HG02884 (cell line): ENCODE measurements around the gene PTMS.
"Not testable (repeated sequence)": the region's sequence is repeated elsewhere in the genome, so short reads cannot be mapped to it uniquely, and the experiment has no call there.

Experiments used
- ATAC-seq: cut with Tn5 transposase; IDR thresholded peaks from one replicate; pipeline ENCODE4 v1.9.1; 2021; ENCODE audit warnings: mild to moderate bottlenecking, moderate library complexity; ENCODE audit not compliant: unreplicated experiment

PTMS gene, protein sequence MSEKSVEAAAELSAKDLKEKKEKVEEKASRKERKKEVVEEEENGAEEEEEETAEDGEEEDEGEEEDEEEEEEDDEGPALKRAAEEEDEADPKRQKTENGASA

DNA sequence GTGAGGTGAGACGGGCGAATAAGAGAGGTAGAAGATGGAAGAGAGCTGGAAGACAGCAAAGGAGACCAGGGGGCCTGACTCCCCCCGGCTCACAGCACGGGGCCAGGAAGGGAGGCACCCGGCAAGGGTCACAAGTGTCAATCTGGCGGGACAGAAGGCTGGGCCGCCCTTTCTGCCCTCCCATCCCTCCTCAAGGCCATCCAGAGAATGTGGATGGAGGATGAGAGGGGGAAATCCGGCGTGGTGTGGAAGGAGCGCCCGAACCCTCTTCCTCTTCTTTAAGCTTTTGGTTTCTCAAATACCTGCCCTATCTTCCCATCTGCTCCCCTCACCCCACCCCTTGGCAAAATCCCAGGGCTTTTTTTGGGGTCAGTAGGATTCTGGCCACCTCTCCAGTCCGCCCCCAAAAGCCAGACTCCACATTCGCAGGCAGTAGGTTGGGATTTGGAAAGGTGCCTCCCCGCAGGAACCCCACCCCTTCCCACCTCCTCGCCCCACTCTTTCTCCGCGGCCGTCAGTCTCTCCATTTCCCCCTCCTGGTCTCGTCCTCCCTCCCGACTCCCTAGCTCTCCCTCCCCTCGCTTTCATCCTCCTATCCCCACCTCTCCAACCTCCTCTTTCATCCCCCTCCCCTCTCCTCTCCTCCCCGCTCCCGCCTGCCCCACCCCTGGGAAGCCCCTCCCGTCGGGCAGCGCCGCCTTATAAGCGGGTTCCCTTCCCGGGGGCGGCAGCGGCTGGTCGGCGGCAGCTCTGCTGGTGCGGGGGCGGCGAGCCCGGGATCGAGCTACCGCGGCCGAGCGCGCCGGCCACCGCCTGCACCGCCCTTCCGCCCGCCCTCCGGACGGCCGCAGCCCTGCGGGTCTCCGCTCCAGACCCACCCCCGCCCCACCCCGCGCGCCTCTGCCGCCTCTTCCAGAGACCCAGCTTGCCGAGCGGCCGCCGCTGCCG lies at the start of gene PTMS:
Gene PTMS (plus strand): TSS at position 730 of the 948 bp plus-strand sequence. CDS start 343 bp downstream, outside the sequence.
- ATAC-seq: no peak

DNA sequence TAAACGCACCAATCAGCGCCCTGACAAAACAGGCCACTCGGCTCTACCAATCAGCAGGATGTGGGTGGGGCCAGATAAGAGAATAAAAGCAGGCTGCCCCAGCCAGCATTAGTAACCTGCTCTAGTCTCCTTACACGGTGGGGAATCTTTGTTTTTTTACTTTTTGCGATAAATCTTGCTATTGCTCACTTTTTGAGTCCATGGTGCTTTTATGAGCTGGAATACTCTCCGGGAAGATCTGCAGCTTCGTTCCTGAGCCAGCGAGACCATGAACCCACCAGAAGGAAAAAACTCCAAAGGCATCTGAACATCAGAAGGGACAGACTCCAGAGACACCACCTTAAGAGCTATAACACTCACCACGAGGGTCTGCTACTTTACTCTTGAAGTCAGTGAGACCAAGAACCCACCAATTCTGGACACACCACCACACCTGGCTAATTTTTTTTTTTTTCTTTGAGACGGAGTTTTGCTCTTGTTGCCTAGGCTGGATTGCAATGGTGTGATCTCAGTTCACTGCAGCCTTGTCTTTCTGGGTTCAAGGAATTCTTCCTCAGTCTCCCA lies 49.2 kb upstream of the PTMS start:
- ATAC-seq: no peak

DNA sequence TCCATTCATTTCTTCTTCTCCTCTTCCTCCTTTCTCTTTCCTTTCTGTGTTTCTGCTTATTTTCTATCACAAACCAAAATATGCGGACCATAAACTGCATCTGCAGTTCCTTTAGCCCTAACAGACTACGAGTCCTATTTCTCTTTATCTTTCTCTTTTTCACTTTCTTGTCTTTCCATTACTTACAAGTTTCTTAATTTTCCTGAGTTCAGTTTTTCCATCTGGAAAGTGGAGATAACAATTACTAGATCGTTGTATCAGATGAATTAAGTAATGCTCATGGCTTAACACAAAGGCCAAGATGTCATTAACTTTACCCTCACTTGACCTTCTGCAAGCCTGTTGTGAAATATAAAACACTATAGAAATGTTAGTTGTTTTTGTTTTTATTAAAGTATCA lies 43.3 kb upstream of the PTMS start:
- no peak for ATAC-seq

DNA sequence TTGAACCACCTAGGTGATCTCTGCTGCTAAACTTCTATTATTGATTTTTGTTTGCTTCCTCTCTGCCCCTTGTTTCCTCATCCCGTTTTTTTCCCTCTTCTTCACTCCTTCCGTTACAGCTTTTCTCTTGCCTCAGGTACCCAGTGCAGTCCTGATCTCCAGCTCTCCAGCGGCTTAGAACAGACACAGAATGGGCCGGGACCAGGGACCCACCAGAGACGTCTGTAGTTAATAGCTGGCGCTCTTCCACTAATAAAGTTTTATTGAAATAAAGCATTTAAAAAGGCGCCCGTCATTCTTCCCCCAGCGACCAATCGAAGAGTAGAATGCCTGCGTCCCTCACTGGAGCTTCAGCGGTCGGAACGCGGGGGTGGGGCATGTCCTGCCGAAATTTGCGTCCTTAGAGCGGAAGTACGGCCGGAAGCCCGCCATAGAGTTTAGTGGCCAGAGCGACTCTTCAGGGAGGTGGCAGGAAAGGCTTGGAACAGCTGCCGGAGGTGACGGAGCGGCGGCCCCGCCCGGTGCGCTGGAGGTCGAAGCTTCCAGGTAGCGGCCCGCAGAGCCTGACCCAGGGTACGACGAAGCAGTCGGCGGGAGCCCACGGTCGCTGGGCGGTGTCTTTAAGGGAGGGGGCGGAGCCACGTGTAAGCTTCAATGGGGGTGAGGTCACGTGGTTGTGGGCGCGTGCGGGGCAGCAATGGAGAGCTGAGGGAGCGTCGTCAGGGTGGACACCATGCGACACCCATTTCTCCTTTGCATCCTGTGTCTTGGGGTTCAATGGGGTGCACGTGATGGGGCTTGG lies 42.4 kb upstream of the PTMS start, which contains the start of gene COPS7A:
Gene COPS7A (plus strand): TSS at position 440 of the 802 bp plus-strand sequence. CDS start 611 bp downstream, outside the sequence.
- ATAC-seq: peak; percentile 94

DNA sequence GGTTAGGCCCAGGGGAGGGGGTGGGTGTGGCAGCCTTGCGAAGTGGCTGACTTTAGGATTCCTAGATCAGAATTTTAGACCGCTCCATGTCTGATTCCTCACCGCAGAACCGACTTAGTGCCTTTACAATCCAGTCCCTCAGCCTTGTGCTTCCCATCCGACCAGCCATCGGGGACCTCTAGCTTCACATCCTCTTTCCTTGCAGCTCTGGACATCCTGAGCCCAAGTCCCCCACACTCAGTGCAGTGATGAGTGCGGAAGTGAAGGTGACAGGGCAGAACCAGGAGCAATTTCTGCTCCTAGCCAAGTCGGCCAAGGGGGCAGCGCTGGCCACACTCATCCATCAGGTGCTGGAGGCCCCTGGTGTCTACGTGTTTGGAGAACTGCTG lies 41.8 kb upstream of the PTMS start:
- ATAC-seq: no peak

DNA sequence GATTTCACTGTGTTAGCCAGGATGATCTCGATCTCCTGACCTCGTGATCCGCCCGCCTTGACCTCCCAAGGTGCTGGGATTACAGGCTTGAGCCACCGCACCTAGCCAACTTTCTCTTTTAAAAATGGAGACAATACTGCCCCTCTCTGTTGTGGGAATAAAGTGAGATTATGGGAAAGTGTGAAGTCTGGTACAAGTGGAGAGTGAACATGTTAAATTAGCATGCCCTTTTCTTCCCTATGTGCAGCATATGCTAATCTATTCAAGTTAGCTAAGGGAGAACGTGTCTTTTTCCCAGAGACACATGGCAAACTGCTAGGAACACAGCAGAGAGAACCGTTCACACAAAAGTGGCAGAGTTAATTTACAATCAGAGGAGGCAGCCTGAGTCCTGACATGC lies 40.8 kb upstream of the PTMS start:
- ATAC-seq: no peak

DNA sequence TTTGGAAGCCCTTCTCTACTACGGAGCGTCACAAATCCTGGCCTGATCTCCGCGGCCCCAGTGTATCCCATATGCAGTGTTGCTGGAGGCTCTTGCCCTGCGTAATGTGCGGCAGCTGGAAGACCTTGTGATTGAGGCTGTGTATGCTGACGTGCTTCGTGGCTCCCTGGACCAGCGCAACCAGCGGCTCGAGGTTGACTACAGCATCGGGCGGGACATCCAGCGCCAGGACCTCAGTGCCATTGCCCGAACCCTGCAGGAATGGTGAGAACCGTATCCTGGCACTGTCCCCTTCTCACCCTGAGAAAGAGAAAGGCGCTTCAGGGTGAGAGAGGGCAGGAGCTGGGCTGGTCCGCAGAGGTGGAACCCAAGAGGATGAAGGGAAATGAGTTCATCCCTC lies 37.0 kb upstream of the PTMS start:
- no peak for ATAC-seq

DNA sequence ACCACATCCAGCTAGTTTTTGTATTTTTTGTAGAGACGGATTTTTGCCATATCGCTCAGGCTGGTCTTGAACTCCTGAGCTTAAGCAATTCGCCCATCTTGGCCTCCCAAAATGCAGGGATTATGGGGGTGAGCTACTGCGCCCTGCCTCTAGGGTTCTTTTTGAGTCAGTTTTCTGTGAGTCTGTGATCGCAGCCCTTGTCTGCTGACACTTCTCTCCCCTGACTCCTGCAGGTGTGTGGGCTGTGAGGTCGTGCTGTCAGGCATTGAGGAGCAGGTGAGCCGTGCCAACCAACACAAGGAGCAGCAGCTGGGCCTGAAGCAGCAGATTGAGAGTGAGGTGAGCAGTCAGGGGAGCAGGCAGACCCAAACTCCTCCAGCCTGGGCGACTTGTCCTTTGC lies 36.0 kb upstream of the PTMS start:
- ATAC-seq: no peak

DNA sequence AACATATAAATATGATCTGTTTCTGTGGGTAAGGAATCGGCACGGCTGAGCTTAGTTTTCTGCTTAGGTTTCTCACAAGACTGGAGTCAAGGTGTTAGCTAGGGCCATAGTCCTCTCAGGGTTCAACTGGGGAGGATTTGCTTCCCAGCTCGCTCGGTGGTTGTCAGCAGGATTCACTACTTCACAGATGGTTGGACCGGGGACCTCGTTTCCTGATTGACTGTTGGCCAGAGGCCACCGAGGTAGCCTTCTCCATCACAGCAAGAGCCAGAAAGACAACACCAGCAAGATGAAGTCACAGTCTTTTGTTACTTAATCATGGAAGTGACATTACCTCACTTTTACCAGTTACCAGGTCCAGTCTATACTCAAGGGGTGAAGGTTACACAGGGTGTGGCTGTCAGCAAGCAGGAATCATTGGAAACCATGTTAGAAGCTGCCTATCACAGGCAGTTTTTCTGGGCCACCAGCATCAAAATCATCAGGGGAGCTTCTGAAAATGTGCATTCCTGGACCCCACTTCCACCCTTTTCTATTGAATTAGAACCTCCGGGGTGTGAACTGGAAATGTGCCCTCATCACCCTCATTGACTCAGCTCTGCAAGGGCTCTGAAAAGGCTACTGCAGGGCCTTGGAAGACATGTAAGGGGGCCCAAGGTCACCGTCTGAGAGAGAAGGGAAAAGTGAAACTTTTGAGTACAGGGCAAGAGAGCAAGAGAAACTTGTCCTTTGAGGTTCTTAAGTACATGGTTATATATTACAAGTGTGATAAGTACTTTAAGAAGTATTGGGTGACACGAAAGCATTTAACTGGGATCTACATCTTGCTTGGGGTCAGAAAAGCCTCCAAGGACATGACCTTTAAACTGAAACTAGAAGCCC lies 31.4 kb upstream of the PTMS start:
- no peak for ATAC-seq

DNA sequence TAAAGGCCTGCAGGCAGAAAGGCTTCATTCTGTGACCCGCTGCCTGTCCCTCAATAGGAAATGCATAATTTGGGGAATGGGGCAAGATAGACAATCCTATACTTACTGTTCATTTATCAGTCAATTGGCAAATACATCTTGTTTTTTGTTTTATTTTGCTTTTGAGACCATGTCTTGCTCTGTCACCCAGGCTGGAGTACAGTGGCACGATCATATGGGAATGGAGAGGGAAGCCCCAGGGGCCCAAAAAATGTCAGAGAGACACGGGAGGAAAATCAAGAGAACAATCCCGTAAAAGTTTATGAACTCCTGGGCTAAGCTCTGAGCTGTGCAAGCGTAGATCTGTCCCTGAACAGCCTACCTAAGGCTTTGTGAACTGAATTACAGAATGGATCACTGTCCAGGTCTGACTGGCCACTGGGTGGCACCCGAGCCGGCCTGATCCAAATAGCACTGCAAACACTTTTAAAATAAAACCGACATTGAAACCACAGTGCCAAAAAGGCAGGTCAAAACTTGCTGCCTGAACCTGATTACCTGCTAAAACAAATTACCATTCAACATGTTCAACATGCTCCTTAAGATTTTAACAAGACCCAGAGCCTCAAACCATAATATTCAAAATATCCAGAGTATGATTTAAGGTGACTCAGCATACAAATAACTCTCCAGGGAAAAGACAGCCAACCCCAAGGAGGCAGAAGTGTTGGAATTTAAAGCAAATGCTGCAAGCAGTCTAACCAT lies 30.5 kb upstream of the PTMS start:
- no peak for ATAC-seq

DNA sequence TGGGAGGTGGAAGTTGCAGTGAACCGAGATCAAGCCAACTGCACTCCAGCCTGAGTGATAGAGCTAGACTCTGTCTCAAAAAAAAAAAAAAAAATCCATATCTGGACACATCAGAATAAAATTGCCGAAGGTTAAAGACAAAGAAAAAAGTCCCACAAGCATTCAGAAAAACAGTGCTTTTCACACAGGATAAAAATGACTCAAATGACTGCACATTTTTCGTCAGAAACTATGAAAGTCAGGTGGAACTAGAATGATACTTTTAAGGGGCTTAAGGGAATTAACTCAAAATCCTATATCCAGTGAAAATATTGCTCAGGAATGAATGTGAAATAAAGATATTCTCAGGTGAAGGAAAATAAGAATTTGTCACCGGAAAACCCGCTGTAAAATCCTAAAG lies 29.4 kb upstream of the PTMS start:
- ATAC-seq: no peak

DNA sequence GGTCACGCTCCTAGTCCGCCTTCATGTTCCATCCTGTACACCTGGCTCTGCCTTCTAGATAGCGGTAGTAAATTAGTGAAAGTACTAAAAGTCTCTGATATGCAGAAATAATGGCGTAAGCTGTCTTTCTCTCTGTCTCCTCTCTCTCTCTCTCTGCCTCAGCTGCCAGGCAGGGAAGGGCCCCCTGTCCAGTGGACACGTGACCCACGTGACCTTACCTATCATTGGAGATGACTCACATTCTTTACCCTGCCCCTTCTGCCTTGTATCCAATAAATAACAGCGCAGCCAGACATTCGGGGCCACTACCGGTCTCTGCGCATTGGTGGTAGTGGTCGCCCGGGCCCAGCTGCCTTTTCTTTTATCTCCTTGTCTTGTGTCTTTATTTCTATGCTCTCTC lies 24.1 kb upstream of the PTMS start:
- ATAC-seq: not testable (repeated sequence)

DNA sequence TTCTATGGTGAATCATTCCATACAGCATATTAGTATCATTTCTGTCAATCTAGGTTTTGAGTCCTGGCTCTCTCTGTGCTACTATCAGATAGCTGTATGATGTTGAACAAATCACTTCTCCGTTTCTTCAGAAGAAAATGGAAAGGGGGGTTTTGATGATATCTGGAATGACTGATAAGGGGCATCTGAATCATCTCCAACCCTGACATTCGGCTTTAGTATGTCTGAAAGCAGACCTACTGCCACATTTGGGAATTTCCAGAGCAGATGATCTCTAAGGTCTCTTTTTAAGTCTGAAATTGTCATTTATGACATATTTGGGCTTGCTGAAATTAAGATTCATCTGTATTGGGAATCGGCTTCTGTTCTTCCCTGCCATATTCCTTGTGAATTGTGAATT lies 23.3 kb upstream of the PTMS start:
- no peak for ATAC-seq

DNA sequence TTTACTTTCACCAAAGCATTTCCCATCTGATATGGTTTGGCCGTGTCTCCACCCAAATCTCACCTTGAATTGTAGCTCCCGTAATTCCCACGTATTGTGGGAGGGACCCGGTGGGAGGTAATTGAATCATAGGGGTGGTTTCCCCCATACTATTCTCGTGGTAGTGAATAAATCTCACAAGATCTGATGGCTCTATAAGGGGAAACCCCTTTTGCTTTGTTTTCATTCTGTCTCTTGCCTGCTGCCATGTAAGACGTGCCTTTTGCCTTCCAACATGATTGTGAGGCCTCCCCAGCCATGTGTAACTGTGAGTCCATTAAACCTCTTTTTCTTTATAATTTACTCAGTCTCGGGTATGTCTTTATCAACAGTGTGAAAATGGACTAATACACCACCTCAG lies 22.9 kb upstream of the PTMS start:
- ATAC-seq: not testable (repeated sequence)

DNA sequence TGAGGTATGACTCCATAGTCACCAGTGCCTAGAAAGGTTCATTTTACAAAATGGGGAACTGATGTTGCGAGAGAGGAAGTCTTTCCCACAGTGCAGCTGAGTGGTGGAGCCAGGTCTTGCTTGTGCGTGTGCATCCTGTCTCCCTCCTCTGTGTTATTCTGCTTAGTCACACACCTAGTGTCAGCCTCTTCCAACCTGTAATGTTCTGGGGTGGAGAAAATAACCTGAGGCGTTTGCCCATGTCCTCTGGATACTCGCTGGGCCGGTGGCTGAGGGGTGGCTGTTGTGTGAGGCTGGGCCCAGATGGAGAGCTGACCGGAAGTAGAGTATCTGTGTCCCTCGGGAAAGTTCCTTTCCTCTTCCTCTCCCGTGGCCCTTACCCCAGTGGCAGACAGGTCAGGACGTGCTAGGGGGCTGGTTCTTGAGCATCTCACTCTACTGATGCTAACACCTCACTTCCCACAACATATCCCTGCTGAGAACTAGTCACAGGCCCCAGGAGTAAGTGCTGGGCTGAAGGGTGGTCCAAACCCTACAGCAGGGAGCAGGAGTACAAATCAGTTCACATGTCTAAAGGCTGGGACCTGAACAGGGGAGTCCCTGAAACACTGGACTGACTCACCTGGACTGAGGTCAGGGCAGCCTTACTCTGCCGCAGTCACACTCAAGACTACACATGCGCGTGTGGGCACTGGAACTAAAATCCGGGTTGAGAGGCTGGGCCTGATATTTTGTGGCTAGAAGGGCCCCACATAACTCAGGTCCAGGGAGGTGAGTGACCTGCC lies 20.2 kb upstream of the PTMS start:
- no peak for ATAC-seq

DNA sequence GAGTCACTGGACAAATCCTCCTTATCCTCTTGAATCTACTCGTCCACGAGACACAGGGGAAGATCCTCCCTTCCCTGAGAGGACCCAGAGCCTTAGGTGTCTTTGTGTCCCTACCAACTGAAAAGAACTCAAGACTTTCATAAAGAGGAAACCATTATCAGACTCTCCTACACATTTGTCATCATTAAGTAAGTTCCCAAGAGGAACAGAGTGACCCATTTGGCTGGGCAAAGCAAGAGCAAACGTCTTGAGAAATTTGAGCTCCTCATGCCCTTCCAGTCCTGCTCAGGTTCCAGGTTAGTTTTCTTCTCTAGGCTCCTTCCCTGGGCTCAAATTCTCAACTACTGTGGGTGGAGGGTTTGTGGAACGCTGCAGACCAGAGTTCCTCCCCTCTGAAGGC lies 18.9 kb upstream of the PTMS start:
- ATAC-seq: no peak

DNA sequence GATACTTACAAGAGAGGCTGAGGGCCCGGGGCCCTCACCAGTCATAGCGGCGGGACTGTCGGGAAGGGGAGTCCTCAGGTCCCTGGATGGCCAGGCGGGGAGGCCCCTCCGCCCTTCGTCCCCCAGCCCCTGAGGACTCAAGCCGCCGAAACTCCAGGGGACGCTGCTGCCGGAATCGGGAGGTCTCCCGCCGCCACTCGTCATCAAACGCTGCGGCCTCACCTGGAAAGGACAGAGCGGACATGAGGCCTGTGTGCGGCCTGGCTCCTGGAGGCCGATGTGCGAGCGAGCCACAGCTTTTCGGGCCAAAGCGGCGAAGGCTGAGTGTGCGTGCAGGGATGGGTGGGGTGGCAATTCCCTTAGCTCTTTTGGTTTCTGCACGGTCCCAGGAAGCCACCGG lies 17.4 kb upstream of the PTMS start:
- ATAC-seq: no peak

DNA sequence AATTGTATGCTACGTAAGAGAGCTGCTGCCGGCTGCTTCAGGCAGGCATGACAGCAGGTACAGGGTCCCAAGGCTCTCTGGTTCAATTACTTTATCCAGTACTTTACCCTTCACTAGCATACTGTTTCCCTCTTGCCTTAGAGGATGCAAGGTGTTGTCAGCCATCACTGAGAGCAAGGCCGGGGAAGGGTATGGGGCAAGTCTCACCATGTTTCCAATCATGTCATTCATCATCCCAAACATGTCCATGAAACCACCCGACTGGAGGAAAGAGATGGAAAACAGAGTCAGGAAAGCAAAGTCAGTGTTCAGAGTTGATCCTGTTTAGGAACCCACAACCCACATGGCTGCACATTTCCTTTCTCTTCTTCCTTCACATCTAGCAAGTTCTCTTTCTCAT lies 15.7 kb upstream of the PTMS start:
- ATAC-seq: no peak

DNA sequence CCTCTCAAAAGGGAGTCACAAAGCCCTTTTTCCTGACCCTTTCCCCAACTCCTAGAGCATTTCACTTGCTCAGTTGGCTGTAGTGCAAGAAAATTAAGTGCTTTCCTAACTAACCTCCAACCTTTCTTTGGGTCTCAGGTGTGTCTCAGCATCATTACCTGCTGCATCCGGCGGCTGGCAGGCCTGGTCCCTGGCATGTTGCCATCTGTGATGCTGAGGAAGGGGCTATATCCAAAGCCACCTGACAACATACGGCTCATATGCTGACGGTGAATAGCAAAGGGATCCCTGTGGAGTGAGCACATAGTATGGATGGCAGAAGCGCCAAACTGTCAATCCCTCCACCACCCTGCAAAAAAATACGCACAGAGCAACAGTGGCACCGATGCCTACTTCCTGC lies 14.4 kb upstream of the PTMS start:
- ATAC-seq: no peak
